Peyer's patch (tissue), 4 donors: Measurements from ENCODE around the gene TOP3B. TPM values are rescaled to one million over a fixed set of nuclear protein-coding genes. Genes with fewer than 3 reads are reported as not detected.

ENCODE experiments used
- DNase-seq, 3 donors: peaks; one replicate each; pipeline ENCODE4 v3.0.0-alpha.2; 2017 to 2019
- H3K27ac ChIP-seq, 4 donors: fragments of 200-600 bp; sonication (generic); one replicate each; pipeline ENCODE4 v1.5.1; 2016 to 2019
- H3K27me3 ChIP-seq, 2 donors: fragments of 200-600 bp; sonication (generic); one replicate each; pipeline ENCODE4 v1.5.1; 2019
- H3K36me3 ChIP-seq, 3 donors: fragments of 200-600 bp; sonication (generic); one replicate each; pipeline ENCODE4 v1.5.1; 2016 to 2019
- H3K4me1 ChIP-seq, 4 donors: fragments of 200-600 bp; sonication (generic); one replicate each; pipeline ENCODE4 v1.5.1; 2016 to 2019
- H3K4me3 ChIP-seq, 4 donors: fragments of 200-600 bp; sonication (generic); 1 replicate in 3 of 4; 2 replicates in 1 of 4; pipeline ENCODE4 v1.5.1; 2016 to 2019; ENCODE audit warnings: mild to moderate bottlenecking in 1 of 4
- H3K9me3 ChIP-seq, 4 donors: fragments of 200-600 bp; sonication (generic); one replicate each; pipeline ENCODE4 v1.5.1; 2016 to 2019; ENCODE audit warnings: mild to moderate bottlenecking in 1 of 4
- POLR2A ChIP-seq, 2 donors: fragments of 450-650 bp; IDR thresholded peaks; one replicate each; pipeline ENCODE4 v1.5.1; 2017; ENCODE audit warnings: antibody characterized with exemption in 2 of 2, mild to moderate bottlenecking in 2 of 2, moderate library complexity in 2 of 2
- total RNA-seq, 4 donors: library from RNA; depleted of rRNA; stranded (reverse); fragments of >200 nt; gene quantifications; one replicate each; pipeline ENCODE4 v1.1.0, GENCODE V29; 2016
- TF ChIP-seq, protein P1 (sequence below), 6 experiments: fragments of 450-650 bp in 4 of 6; fragments of 200-600 bp in 2 of 6; sonication (generic) in 1 of 6; IDR thresholded peaks; one replicate each; pipeline ENCODE4 v1.5.1; 2017 to 2019; ENCODE audit warnings: antibody characterized with exemption in 6 of 6, mild to moderate bottlenecking in 3 of 6, moderate library complexity in 1 of 6

Gene TOP3B
- total RNA-seq, 4 donors from 2014 or later = 53.6 to 91.6 (median 80.2) TPM

DNA sequence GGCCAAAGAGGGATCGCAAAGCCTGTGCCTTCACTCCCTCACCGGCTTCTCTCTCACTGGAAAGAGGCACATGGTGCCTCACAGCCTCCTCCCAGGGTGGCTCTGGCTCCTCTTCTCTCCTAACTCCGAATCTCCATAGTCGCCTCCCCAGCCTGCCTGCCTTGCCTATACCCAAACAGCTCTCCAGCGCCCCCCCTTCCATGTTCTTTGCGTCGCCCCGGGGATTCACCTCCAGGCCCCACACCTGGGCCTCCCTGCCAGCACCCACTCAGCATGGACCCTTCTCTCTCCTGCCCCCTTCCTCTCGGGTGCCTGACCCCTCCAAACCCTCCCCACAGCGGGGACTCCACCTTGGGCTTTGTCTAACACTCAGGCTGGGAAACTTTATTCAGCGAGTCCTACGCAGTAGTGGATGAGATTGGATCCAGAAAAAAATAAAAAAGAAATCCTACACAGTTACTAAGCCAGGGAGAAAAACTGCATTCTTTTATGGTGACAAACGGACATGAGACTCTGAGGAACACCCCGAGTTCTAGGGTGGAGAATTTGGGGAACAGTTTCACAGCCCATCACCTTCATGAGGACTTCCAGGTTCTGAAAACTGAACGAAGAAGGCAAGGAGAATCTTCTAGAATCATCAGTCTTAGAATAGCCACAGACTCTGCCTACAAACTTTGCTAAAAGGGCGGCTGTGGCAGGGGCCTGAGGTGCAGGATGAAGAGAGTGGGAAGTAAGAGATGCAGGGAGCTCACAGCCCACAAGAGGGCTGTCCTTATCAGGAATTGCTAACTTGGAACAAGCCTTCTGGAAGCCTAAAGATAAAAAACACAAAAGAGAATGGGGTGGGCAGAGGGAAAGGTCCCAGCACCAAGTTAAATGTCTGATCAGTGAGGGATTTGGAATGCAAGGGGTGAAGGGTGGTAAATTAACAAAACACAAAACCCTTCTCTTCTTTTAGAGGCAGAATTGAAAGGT, 35.3 kb downstream of the TOP3B start:
- no peak overlapping the region for H3K4me3 ChIP-seq
- peaks cover 0 to 12% (median 0%) of the 10 kb centered on the region in 3 donors for H3K36me3 ChIP-seq
- H3K27ac ChIP-seq = peak overlapping the region in 3 of 4 donors; percentile 27 to 55 (median 52)
- TF ChIP-seq POLR2A (IDR thresholded peaks at IDR 0.05) = no peak
- TF ChIP-seq, protein P1, sequence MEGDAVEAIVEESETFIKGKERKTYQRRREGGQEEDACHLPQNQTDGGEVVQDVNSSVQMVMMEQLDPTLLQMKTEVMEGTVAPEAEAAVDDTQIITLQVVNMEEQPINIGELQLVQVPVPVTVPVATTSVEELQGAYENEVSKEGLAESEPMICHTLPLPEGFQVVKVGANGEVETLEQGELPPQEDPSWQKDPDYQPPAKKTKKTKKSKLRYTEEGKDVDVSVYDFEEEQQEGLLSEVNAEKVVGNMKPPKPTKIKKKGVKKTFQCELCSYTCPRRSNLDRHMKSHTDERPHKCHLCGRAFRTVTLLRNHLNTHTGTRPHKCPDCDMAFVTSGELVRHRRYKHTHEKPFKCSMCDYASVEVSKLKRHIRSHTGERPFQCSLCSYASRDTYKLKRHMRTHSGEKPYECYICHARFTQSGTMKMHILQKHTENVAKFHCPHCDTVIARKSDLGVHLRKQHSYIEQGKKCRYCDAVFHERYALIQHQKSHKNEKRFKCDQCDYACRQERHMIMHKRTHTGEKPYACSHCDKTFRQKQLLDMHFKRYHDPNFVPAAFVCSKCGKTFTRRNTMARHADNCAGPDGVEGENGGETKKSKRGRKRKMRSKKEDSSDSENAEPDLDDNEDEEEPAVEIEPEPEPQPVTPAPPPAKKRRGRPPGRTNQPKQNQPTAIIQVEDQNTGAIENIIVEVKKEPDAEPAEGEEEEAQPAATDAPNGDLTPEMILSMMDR (IDR thresholded peaks at IDR 0.05) = peak in 3 of 6 experiments; percentile 8 to 13 (median 12)
- H3K4me1 ChIP-seq = peaks cover 0 to 22% (median 0%) of the 10 kb centered on the region in 4 donors
- H3K9me3 ChIP-seq = no peaks in the 10 kb centered on the region
- no peaks in the 10 kb centered on the region for H3K27me3 ChIP-seq
- no peak for DNase-seq

DNA sequence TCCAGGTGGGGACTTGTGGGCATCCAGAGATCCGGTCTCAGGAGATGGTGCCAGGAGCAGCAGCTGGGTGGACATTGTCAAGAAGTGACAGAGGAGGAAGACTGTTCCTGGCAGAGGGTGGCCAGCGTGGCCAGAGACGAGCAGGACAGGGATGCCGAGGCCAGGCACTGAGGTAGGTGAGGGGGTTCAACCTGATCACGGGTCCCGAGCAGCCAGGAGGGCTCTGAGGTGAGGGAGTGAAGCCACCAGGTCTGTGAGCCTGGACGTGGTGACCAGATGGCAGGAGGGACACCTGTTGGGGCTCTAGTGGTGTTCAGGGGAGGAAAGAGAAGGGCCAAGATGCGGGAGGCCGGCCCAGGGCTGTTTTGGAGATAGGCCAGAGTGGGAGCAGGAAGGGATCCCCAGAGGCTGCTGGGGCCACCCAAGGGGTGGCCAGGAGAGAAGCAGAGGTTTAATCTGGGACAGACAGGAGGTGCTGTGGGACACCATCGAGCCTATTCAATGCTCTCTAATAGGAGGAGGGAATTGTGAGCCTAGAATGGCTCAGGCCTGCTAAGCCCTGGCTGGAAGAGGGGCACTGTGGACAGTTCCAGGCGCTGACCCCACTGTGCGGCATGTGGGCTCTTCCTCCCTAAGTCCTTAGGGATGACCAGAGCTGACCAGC, 36.2 kb downstream of the TOP3B start:
- no peaks in the 10 kb centered on the region for H3K9me3 ChIP-seq
- H3K27me3 ChIP-seq = no peaks in the 10 kb centered on the region
- H3K4me3 ChIP-seq = no peak overlapping the region
- H3K36me3 ChIP-seq = peaks cover 0 to 12% (median 0%) of the 10 kb centered on the region in 3 donors
- H3K4me1 ChIP-seq = peaks cover 0 to 24% (median 0%) of the 10 kb centered on the region in 4 donors
- DNase-seq = no peak
- TF ChIP-seq, protein P1 (IDR thresholded peaks at IDR 0.05) = no peak
- no peak for TF ChIP-seq POLR2A (IDR thresholded peaks at IDR 0.05)
- peak overlapping the region in 3 of 4 donors; percentile 27 to 55 (median 52) for H3K27ac ChIP-seq

DNA sequence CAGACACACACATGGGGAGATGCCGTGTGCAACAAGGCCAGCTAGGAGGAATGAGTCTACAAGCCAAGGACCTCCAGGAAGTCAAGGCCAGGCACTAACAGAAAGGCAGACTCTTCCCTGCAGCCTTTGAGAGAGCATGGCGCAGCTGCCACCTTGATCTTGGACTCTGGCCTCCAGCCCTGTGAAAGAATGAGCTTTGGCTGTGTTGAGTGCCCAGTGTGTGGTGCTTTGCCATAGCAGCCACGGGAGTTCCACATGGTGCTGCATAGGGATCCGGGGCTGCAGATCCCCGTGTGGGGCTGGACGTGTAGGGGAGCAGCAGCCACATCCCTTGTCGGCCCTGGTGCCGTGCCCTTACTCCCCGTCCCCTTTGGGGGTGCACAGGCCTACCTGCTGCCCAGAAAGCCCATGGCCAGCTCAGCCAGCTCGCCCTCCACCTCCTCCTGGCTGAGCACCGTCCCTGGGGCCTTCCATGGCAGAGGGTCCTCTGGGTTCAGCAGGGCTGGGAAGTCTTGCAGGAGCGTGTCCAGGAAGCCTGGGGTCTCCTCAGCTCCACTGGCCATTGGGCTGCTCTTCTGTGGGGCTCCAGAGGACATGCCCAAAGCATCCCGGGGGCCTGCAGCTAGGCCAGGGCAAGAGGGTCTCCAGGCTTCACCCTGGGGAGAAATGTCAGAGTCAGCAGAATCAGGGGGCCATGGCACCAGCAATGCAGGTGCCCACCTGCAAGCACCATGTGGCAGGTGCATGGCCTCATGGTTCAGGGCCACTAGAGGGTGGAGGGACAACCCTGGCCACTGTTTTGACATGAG, 36.9 kb downstream of the TOP3B start:
- DNase-seq = no peak
- H3K9me3 ChIP-seq = no peaks in the 10 kb centered on the region
- no peak overlapping the region for H3K4me3 ChIP-seq
- no peaks in the 10 kb centered on the region for H3K27me3 ChIP-seq
- TF ChIP-seq, protein P1 (IDR thresholded peaks at IDR 0.05) = no peak
- no peak for TF ChIP-seq POLR2A (IDR thresholded peaks at IDR 0.05)
- peaks cover 0 to 12% (median 0%) of the 10 kb centered on the region in 3 donors for H3K36me3 ChIP-seq
- peak overlapping the region in 1 of 4 donors; percentile 52 for H3K27ac ChIP-seq
- peaks cover 0 to 24% (median 0%) of the 10 kb centered on the region in 4 donors for H3K4me1 ChIP-seq

DNA sequence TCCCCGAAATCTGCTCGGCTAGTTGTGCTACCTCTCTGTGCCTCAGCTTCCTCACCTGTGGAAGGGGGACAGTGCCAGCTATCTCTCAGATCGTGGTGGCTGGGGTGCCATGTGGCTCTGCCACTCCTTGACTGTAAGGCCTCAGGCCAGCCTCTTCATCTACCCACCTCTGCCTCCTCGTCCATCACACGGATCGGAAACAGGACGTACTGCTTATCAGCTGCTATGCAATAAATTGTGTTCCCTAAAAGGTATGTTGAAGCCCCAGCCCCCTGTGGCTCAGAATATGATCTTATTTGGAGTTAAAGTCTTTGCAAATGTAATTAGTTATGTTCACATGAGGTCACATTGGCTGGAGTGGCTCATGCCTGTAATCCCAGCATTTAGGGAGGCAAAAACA, 37.7 kb downstream of the TOP3B start:
- Histone ChIP-seq H3K27ac (peak overlapping the region in 1 of 4 donors; percentile 9), H3K4me1 (peaks cover 0 to 24% (median 0%) of the 10 kb centered on the region in 4 donors), H3K9me3 (no peaks in the 10 kb centered on the region), H3K36me3 (peaks cover 0 to 12% (median 0%) of the 10 kb centered on the region in 3 donors), H3K27me3 (no peaks in the 10 kb centered on the region), H3K4me3 (no peak overlapping the region)
- DNase-seq = no peak
- no peak for TF ChIP-seq POLR2A (IDR thresholded peaks at IDR 0.05)
- TF ChIP-seq, protein P1 (IDR thresholded peaks at IDR 0.05) = no peak
